ENCODE measurements around the gene KRTAP10-8.
A peak's percentile ranks its signal among the peaks of the same experiment; 100 is the strongest.
"Not testable (repeated sequence)": the region's sequence is repeated elsewhere in the genome, so short reads cannot be mapped to it uniquely, and the experiment has no call there.

The KRTAP10-8 gene

DNA sequence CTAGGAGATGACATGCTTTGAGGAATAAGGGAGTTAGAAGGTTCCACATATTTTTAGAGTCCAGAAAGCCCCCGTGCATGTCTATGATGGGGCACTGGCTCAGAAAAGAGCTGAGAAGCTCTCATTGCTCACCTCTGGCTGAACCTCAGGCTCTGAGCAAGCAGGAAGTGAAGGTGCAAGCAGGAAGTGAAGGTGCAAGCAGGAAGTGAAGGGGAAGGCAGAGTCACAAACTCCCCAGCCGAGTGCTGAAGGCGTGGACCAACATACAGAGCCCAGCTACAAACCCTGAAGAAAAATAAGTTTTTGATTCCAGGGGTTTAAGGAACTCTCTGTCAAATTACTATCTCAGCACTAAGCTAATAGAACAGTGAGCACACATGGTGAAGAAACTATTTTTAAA, 7.0 kb downstream of the KRTAP10-8 start:
- DNase-seq, result no peak

- DNase-seq, result no peak
Measured at GRCh38 chr21:44619886-44620285, 8.0 kb downstream of the KRTAP10-8 start.

- DNase-seq, result no peak
Measured at GRCh38 chr21:44623575-44623974, 11.7 kb downstream of the KRTAP10-8 start.

- DNase-seq, result no peak
Measured at GRCh38 chr21:44625756-44626155, 13.9 kb downstream of the KRTAP10-8 start.

GRCh38 chr21:44626262-44626661, 14.4 kb downstream of the KRTAP10-8 start:
- no peak for DNase-seq

GRCh38 chr21:44626673-44627143, 14.8 kb downstream of the KRTAP10-8 start, which contains the start of gene KRTAP10-9:
Gene KRTAP10-9, plus strand, starts transcription at chr21:44627093. Its CDS starts 79 bp downstream, at chr21:44627172.
- DNase-seq, result no peak

DNA sequence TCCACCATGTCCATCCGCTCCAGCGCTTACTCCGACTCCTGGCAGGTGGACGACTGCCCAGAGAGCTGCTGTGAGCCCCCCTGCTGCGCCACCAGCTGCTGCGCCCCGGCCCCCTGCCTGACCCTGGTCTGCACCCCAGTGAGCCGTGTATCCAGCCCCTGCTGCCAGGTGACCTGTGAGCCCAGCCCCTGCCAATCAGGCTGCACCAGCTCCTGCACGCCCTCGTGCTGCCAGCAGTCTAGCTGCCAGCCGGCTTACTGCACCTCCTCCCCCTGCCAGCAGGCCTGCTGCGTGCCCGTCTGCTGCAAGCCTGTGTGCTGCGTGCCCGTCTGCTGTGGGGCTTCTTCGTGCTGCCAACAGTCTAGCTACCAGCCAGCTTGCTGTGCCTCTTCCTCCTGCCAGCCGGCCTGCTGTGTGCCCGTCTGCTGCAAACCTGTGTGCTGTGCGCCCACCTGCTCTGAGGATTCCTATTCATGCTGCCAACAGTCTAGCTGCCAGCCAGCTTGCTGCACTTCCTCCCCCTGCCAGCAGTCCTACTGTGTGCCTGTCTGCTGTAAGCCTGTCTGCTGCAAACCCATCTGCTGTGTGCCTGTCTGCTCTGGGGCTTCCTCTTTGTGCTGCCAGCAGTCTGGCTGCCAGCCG, 15.4 kb downstream of the KRTAP10-8 start:
- DNase-seq, result not testable (repeated sequence)

GRCh38 chr21:44627831-44628233, 16.0 kb downstream of the KRTAP10-8 start:
- not testable (repeated sequence) for DNase-seq

GRCh38 chr21:44628707-44629391, 17.0 kb downstream of the KRTAP10-8 start:
- no peak for DNase-seq

- no peak for DNase-seq
Measured at GRCh38 chr21:44630440-44630839, 18.6 kb downstream of the KRTAP10-8 start.

GRCh38 chr21:44632067-44632466, 20.2 kb downstream of the KRTAP10-8 start:
- DNase-seq, result no peak

GRCh38 chr21:44636209-44637017, 24.5 kb downstream of the KRTAP10-8 start:
- no peak for DNase-seq

- peak in 1 of 2 experiments; percentile 6 for DNase-seq
Measured at GRCh38 chr21:44637018-44637850, 25.4 kb downstream of the KRTAP10-8 start, which contains the start of gene KRTAP10-10. Gene KRTAP10-10, plus strand, starts transcription at chr21:44637356. Its CDS starts 62 bp downstream, at chr21:44637418.

GRCh38 chr21:44637851-44638348, 26.0 kb downstream of the KRTAP10-8 start:
- not testable (repeated sequence) for DNase-seq

DNA sequence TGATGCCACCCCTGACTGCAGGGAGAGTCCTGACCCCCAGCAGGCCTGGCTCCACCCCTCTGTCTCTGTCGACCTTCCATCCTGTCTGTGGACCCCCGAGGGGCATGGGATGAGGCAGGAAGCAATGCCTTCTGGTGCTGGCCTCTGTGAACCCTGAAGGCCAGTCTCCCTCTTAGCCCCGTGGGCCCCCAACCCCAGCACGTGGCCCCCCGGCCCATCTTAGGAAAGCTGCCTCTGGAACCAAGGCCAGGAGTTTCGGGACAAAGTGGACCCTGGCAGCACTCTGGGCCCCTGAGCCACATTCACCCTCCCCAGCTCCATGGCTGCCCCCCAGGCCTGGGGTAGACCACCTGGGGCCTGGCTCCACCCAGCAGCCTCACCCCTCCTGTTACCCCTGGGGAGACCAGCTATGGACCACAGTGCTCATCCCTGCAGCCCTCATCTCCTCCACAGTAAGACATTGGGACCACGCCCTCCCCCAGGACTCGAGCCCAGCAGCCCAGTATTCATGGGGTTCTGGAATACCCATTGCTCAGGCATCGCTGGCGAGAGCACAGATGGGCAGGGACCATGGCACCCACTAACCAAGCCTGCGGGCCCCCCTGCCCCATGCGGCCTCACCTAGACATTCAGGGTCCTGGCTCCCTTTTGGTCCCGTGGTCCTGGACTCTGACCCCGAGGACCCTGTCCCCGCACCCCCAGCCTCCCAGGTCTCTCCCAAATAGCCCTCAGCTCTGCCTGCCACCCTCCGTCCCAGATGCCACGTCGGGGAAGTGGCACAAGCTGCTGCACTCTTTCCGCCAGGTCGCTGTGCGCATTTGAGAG, 26.8 kb downstream of the KRTAP10-8 start:
- DNase-seq, result not testable (repeated sequence)

GRCh38 chr21:44639331-44639655, 27.4 kb downstream of the KRTAP10-8 start:
- DNase-seq, result no peak

- no peak for DNase-seq
Measured at GRCh38 chr21:44640761-44641160, 28.9 kb downstream of the KRTAP10-8 start.

- DNase-seq, result peak in 1 of 2 experiments; percentile 49
Measured at GRCh38 chr21:44643741-44644310, 31.9 kb downstream of the KRTAP10-8 start.

DNA sequence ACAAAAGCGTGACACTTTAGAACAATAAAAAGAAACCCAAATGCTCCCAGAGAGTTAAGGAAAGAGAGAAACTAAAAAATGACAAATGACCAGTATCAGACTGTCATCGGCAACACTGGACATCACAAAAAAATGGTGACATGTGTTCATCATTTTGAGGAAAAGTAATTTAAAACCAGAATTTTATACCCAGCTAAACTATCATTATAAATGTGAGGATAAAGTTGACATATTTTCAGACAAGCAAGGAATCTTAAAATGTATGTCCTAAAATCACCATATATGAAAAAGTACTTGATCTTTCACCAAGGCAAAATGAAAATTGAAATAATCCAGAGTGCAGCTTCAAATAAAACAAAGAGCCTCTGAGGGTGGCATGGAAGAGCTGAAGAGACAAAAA, 33.0 kb downstream of the KRTAP10-8 start:
- no peak for DNase-seq

- DNase-seq, result peak in 1 of 2 experiments; percentile 69
Measured at GRCh38 chr21:44646366-44647221, 34.7 kb downstream of the KRTAP10-8 start, which contains the start of gene KRTAP10-11. Gene KRTAP10-11, plus strand, starts transcription at chr21:44646414. Its CDS starts 45 bp downstream, at chr21:44646459.

Data from NCI-H2081 (cell line).